Vagina (tissue), 2 donors: ENCODE results near the gene TMX1.

ENCODE experiments used
- CTCF ChIP-seq, 3 experiments: fragments of 450-650 bp in 2 of 3; fragments of 200-600 bp in 1 of 3; sonication (generic) in 1 of 3; IDR thresholded peaks; one replicate each; pipeline ENCODE4 v1.5.1; 2017 to 2019; ENCODE audit warnings: antibody characterized with exemption in 3 of 3, mild to moderate bottlenecking in 2 of 3, moderate library complexity in 2 of 3
- POLR2AphosphoS5 ChIP-seq, 2 donors: sonication (generic); formaldehyde crosslinking; IDR thresholded peaks; one replicate each; pipeline ENCODE4 v1.9.0; 2017; ENCODE audit warnings: antibody characterized with exemption in 2 of 2, mild to moderate bottlenecking in 2 of 2, low read depth in 1 of 2; ENCODE audit not compliant: insufficient read depth in 1 of 2

GRCh38 chr14:51253880-51254279 is 13.8 kb downstream of the TMX1 start:
- TF ChIP-seq CTCF (IDR thresholded peaks at IDR 0.05) (no peak), POLR2AphosphoS5 (IDR thresholded peaks at IDR 0.05; ENCODE audit: insufficient read depth in 1 of 2, low read depth in 1 of 2) (no peak)
